ENCODE results near the gene TEX50.

- TF ChIP-seq CTCF (IDR thresholded peaks at IDR 0.05; ENCODE audit: control extremely low read depth in 1 of 3, insufficient read depth in 1 of 3, low read depth in 1 of 3, low read length in 3 of 3) (no peak), BRCA1 (IDR thresholded peaks at IDR 0.05; ENCODE audit: low read depth, low read length) (no peak), POU5F1 (IDR thresholded peaks at IDR 0.05; ENCODE audit: low read depth, low read length) (no peak), TAF1 (IDR thresholded peaks at IDR 0.05; ENCODE audit: low read depth, low read length) (no peak), CBX5 (IDR thresholded peaks at IDR 0.05; ENCODE audit: low read depth, low read length) (no peak), POLR2A (IDR thresholded peaks at IDR 0.05; ENCODE audit: control extremely low read depth in 1 of 2, low read depth in 2 of 2, low read length in 2 of 2) (no peak), CHD2 (IDR thresholded peaks at IDR 0.05; ENCODE audit: low read length) (no peak), SIX5 (IDR thresholded peaks at IDR 0.05; ENCODE audit: low read depth, low read length) (no peak), EZH2 (IDR thresholded peaks at IDR 0.05; ENCODE audit: low read depth, low read length, severe bottlenecking) (no peak), MAFK (IDR thresholded peaks at IDR 0.05; ENCODE audit: low read depth, low read length) (no peak), RFX5 (IDR thresholded peaks at IDR 0.05; ENCODE audit: borderline replicate concordance, low read depth, low read length) (no peak)
- TF ChIP-seq, protein P1, sequence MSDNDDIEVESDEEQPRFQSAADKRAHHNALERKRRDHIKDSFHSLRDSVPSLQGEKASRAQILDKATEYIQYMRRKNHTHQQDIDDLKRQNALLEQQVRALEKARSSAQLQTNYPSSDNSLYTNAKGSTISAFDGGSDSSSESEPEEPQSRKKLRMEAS (IDR thresholded peaks at IDR 0.05) = no peak
These were observed 31.5 kb downstream of the TEX50 start for GRCh38 chr1:173666646-173667045.

All from H1 (cell line).